Gastroesophageal sphincter (tissue), 3 donors: ENCODE measurements around the gene MYLK3.

Experiments used
- EP300 ChIP-seq: sonication (generic); formaldehyde crosslinking; IDR thresholded peaks from one replicate; pipeline ENCODE4 v1.6.1; 2017; ENCODE audit warnings: antibody characterized with exemption, mild to moderate bottlenecking
- POLR2A ChIP-seq, 2 donors: fragments of 450-650 bp; IDR thresholded peaks; one replicate each; pipeline ENCODE4 v1.6.1; 2017; ENCODE audit warnings: antibody characterized with exemption in 2 of 2, mild to moderate bottlenecking in 2 of 2, moderate library complexity in 1 of 2
- POLR2AphosphoS5 ChIP-seq: sonication (generic); formaldehyde crosslinking; IDR thresholded peaks from one replicate; pipeline ENCODE4 v1.6.1; 2017; ENCODE audit warnings: antibody characterized with exemption
- TF ChIP-seq, protein P1 (sequence below), 4 experiments: fragments of 200-600 bp in 2 of 4; fragments of 450-650 bp in 2 of 4; sonication (generic) in 1 of 4; IDR thresholded peaks; one replicate each; pipeline ENCODE4 v1.5.1; 2017 to 2019; ENCODE audit warnings: antibody characterized with exemption in 4 of 4, mild to moderate bottlenecking in 2 of 4, moderate library complexity in 2 of 4

DNA sequence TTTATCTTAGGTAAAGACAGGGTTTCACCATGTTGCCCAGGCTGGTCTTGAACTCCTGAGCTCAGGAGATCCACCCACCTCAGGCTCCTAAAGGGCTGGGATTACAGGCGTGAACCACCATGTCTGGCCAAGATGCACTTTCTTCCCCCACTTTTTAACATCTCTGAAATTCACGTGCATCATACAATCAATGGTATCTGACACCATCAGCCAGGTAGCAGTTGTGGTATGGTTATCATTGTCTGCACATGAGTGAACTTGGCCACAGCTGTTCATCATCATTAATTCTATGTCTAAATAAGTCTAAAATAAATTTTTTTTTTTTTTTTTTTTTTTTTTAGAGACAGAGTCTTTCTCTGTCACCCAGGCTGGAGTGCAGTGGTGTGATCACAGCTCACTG lies 34.2 kb upstream of the MYLK3 start:
- TF ChIP-seq, protein P1, sequence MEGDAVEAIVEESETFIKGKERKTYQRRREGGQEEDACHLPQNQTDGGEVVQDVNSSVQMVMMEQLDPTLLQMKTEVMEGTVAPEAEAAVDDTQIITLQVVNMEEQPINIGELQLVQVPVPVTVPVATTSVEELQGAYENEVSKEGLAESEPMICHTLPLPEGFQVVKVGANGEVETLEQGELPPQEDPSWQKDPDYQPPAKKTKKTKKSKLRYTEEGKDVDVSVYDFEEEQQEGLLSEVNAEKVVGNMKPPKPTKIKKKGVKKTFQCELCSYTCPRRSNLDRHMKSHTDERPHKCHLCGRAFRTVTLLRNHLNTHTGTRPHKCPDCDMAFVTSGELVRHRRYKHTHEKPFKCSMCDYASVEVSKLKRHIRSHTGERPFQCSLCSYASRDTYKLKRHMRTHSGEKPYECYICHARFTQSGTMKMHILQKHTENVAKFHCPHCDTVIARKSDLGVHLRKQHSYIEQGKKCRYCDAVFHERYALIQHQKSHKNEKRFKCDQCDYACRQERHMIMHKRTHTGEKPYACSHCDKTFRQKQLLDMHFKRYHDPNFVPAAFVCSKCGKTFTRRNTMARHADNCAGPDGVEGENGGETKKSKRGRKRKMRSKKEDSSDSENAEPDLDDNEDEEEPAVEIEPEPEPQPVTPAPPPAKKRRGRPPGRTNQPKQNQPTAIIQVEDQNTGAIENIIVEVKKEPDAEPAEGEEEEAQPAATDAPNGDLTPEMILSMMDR (IDR thresholded peaks at IDR 0.05) = no peak
- TF ChIP-seq POLR2AphosphoS5 = no peak
- TF ChIP-seq POLR2A (IDR thresholded peaks at IDR 0.05) = no peak
- TF ChIP-seq EP300 = no peak
